NCI-H82 treated with DMSO at 0.1 percent for 48 hours (cell line): Measurements from ENCODE around the gene STEAP3.

ENCODE experiments used
- DNase-seq: peaks from one replicate; lab custom pipeline; 2025; ENCODE audit not compliant: unreplicated experiment; lab: John Stamatoyannopoulos, UW

Gene STEAP3

DNA sequence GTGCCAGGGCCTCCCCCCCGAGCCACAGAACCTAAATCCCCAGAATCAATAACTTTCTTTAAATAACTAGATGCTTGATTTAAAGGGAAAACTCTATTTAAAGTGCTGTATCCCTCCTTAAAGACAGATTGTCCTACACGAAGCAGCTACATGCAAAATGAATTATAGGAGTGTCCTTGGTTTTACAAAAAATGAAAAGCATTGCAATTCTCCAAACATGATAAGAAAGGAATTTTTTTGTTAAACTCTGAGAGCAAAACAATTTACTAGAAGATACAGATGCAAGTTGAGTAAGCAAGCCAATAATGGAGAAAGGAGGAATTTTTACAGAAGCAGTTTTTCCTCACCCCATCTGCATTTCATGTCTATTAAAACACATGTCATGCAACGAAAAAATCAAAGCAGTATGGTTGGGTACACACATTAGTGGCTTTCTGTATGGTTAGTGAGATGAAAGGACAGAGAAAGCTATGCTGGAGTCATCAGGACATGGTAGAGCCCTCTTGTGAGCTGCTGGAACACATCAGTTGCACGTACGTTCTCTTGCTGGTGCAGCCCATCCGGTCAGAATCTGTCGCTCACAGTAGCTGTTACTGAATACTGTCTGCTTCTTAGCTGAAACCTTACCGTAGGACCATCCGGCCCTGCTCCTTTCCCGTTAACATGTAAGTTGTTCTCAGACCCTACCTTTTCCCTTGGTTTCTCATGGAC, 25.9 kb upstream of the STEAP3 start:
- no peak for DNase-seq

DNA sequence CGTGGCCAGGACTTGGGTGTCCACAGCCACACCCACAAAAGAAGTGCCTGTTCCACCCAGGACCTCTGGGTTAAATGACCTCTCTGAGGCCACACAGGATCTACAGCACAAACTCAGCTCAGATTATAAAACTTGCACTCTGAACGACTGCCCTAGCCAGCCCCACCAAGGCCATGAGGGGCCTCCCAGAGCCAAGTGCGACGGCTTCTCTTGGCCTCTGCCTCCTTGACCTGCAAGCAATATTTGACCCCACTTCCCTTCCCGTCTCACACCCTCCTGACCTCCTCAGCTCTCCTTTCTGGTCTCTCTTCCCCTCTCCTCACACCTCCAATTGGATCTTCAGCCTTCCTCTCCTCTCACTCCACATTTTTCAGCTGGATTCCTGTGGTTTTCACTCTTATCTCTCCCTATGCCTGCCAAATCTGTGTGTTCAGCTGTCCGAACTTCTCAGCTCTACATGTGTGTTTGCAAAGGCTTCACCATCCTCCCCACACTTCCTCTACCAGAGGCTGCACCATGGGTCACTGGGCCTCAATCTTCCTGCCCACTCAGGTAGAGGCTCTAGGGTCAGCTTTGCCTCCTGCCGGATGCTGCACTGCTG, 25.3 kb upstream of the STEAP3 start:
- DNase-seq: no peak

DNA sequence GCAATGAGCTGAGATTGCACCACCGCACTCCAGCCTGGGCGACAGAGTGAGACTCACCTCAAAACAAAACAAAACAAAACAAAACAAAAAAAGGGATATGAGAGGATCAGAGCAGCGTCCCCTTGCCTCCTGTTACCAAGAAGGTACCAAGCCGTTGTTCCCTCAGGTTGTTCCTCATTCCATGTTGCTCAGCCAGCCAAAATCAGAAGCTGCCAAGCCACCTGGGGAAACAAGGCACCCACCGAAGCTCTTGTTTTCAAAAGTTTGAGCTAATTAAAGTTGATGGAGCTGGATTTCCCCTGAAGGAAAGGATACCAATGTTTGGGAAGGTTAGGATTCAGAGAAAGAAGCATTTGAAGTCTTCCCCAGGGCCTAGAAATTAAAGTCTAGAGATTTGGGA, 21.8 kb upstream of the STEAP3 start:
- DNase-seq: no peak

DNA sequence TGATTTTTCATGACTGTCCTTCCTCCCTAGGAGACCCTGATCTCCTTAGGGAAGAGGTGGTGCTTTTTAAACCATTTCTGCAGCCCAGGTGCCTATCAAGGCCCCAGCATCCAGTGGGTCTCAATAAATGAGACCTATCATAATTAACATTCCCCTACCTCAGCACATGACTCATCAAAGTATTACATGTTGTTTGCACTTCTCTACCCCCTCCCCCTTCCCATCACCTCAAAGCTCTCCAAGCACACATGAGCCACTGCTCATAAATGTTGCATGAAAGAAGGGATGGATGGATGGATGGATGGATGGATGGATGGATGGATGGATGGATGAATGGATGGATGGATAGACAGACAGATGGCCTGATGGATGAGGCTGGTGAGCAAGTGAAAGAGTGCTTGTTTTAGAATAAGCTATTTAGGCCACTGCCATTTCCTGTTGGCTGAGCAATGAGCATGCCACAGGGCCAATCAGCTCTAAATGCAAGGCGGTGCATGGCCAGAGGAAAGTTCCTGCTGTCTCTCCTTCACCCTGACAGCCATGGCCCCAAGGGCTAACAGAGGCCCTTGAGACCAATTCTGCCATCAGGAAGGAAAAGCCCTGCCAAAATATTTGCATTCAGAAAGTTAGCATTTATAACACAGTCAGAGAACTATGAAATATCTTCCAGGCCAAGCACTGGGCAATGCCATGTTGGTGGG, 20.9 kb upstream of the STEAP3 start:
- DNase-seq: no peak

DNA sequence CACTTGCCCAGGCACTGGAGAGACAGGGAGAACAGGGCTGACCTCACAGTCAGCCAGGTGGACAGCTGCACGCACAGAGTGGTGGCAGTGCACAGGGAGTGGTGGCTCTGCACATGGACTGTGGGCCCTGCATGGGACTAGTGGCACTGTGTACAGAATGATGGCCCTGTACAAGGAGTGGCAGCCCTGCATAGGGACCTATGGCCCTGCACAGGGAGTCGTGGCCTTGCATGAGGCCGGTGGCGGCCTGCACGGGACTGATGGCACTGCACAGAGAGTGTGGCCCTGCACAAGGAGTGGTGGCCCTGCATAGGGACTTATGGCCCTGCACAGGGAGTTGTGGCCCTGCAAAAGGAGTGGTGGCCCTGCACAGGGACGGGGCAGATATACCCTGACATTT, 19.1 kb upstream of the STEAP3 start:
- no peak for DNase-seq

DNA sequence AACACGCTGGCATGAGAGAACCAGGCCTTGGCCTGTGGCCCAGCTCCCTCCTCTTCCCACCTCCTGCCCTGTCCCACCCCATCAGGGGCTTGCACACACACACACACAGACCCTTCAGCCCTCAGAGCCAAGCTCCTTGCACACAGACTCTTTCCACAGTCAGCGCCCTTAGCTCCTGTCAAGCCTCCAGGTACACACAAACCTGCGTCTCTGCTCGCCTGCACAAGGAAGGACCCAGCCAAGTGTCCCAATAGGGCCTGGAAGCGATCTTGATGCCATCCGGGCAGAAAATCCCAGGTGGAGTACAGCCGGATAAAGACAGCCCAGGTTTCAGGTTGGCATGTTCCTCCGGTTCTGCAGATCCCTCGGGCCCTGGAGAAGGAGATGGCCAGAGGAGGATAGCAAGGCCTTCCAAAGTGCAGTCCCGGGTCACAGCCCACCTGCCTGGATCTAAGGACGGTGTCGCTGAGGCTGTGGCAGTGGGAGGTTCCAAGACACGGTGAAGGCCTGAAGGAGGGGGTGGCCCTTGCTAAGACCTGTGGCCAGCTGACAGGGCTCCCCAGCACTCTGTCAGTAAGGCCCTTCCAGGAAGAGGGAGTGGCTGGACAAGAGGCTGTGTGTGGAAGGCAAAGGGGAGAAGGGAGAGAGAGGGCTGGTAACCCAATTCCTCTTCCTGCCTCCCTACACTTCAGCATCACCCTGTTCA, 18.5 kb upstream of the STEAP3 start:
- DNase-seq: no peak

DNA sequence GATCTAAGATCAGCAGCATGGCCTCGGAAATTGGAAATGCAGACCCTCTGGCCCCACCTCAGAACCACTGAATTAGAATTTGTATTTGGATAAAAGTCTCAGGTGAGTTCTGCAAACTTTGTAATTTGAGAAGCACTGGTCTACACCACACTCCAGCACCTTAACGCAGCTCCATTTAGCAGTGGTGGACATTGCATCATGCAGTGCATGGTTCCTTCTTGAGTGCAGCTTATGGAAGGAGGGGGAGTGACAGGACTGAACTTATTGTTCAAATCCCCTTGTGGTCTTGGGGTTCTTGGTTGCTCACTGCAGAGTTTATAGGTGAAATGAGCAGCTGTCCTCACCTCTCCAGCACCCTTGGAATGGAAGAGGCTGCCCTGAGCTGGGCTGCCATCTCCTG, 17.4 kb upstream of the STEAP3 start:
- no peak for DNase-seq

DNA sequence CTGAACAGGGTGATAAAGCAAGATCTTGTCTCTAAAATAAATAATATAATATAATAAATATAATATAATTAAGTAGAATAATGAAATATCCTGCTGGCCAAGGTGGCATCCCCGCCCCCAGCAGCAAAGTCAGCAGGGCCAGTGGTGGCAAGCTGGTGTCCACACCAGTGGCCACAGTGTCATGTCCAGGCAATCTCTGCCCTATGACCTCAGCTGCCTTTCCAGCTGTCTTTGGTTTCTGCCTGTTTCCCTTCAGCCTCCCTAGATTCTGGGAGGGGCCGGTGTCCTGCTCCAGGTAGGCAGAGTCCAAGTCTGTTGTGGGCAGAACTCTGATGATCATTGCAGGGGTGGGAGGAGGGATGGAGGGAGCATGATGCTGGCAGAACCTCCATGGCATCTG, 16.2 kb upstream of the STEAP3 start:
- no peak for DNase-seq

DNA sequence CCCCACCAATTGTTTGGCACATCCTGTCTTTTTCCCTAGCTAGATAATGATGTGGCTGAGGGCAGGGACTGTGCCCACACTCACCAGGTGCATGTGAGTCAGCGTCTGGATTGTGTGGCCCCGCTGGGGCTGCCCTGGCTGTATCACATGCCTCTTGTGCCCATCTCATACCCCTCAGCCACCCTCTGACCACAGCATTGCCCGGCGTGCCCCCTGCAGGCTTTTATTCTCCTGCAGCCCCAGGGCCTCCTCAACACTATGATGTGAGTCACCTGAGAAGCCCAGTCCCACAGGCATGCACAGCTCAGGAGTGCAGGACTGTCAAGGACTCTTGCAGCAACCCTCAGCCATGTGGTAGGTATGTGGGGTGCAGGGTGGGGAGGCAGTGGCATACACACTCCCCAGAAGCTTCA, 14.8 kb upstream of the STEAP3 start:
- no peak for DNase-seq

DNA sequence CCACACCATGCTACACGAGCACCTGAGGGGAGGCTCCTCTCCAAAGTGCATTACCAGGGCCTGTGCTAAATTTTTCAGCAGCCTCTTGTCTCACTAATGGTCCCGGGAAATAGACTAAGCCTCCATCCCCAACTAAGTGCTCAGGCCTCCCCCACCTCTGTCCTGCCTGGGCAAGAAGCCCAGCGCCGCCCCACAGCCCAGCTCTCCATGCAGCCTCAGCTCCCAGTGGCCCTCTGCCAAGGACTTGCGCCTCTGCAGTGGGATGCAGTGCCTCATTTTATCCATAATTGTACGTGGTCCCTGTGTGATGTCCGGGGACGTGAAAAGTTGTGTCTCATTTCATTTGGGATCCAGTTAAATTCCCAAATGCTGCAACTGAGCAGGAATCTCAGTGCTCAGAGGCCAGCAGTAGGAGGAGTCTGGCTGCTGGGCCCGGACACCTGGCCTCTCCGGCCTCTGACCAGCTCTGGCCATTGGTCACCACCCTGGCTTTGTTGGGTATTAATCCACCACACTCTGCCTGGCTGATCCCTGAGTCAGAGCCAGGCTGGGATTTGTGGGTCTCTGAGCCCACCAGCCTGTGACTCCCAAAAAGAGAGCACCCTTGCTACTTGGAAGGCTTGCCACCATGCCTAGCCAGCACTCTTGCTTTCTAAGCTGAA, 11.4 kb upstream of the STEAP3 start:
- DNase-seq: no peak

DNA sequence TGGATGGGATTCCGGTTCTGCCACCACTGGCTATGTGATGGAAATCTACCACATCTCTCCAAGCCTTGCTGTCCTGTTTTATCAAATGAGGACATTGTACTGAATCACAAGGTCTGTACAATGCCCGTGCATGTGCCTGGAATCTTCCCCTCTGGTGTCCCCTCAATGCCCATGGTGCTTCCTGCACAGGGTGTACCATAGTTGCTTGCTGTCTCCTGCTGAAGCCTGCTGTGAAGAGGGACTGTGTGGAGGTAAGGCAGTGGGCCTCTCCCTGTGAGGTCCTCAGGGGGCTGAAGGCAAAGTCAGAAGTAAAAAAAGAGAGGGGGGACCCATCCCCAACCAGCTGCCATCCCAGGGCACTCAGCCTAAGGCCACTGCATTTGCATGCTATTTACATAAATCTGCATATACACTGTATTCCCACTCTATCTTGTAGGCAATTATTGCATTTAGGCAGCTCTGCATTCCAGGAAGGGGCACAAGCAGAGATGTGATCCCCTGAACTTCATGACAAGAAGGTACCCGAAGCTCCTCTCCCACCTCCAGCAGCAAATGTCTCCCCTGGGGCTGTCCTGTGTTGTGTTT, 9.1 kb upstream of the STEAP3 start:
- DNase-seq: no peak

DNA sequence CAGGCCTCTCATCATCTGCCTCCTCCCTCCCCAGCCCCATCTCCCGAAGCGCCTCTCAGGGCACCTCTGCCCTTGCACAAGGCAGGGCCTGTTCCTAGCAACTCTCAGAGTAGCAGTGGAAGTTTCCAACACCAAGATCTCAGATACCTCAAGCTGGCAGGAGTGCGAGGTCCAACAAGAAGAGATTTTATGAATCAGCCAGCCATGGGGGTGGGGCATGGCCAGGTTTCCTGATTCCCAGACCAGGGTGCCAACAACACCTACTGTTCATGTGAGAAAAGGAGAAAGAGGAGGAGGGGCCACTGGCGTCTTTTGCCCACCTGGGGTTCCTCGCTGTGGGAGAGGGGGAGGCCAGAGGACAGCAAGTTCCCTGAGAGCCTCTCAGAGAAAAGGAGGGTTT, 6.6 kb upstream of the STEAP3 start:
- no peak for DNase-seq

DNA sequence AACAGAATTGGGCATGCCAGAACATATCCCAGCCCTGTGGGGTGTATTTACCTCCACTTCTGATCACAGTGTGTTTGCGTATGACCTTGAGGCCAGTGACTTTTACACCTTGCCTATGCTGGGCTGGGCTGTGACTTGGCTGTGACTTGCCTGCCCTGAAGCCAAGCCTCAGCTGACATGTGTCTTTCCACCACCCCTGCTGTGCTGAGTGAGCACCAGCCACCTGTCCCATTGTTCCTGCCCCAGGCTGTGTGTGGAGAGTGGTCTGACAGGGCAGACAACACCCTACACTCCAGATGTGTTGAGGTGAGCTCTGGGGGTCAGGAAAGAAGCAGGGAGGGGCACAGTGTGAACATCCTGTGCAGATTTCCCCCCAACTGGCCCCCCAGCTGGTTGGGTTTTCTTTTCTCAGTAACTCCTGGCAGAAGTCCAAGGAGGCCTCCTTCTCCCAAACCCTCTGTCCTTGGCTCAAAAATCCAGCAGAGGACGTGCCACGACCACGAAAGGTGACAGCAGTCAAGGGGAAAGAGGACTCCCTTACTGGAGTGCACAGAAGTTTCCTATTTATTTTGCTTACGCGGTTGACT, 5.1 kb upstream of the STEAP3 start:
- DNase-seq: peak; percentile 45

DNA sequence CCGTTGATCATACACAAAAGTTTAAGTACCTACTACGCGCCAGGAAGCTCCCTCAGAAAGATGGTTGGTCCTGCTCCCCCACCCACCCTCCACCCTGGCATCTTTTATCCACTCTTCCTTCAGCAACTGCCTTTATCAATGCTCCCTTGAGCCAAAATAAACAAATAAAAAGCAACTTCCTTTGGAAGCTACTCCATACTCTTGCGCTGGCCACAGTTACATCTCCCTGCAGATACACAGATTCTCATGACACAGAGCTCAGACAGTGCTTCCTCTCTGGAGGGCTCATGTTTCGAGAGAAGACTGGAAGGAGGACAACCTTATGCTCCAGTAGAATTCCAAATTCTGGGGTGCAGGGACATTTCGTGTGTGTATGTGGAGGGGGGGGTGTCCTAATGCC, 3.8 kb upstream of the STEAP3 start:
- no peak for DNase-seq

DNA sequence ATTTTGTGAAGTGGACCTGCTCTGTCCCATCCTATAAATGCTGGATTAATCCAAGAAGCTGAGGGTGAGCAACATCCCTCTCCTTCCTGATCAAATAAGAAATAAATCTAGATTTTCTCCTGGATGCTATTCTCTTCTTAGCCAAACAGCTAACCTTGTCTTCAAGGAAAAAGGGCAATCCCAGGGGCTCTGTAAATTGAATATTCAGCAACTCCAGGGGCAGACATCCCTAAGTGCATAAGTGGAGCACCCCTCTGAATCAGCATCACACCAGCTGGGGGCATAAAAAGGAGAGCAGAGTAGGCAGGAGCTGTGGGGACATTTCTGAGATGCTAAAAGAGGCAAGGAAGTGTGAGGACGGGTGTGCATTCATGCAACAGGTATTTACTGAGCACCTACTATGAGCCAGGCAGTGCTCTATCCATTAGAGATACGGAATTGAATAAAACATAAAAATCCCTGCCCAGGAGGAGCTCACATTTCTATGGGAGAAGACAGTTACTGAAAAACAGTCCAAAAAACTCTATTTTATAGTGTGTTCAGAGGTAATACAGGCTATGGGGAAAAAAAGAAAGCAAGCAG, 2.8 kb upstream of the STEAP3 start:
- DNase-seq: no peak

DNA sequence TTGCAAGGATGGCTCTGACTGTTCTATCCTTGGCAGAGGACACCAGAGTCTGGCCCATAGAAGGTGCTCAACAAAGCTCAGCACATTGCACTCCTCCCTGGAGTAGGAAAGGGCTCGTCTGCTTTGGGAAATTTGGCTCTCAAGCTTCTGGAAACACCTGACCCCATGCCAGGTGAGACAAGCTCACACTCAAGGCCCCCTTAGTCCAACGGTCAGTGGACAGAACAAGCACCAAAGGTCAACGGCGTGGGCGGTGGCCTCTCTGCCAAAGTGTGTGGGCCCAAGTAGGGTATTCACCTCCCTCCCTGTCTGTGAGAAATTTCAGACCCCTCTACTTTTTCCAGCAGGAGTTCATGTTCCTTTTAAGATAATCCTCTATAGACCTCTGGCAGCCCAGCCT, 2.0 kb upstream of the STEAP3 start:
- no peak for DNase-seq

DNA sequence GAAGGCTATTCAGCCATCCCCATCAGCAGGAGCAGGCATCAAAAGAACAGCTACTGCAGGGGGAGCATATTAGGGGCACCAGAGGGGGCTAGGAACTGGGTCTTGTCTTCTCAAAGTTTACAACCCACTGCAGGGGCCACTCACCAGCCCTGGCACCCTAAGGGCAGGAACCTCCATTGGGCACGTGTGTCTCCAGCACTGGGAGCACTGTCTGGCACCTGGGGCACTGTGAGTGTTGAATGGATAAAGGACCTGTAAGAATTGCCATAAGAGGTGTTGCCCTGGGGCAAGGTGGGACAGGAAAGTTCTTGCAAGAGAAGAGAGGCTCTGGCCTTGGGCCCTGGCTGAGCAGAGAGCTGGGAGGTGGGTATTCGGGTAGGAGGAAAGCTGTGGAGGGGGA, 1.4 kb upstream of the STEAP3 start:
- no peak for DNase-seq

DNA sequence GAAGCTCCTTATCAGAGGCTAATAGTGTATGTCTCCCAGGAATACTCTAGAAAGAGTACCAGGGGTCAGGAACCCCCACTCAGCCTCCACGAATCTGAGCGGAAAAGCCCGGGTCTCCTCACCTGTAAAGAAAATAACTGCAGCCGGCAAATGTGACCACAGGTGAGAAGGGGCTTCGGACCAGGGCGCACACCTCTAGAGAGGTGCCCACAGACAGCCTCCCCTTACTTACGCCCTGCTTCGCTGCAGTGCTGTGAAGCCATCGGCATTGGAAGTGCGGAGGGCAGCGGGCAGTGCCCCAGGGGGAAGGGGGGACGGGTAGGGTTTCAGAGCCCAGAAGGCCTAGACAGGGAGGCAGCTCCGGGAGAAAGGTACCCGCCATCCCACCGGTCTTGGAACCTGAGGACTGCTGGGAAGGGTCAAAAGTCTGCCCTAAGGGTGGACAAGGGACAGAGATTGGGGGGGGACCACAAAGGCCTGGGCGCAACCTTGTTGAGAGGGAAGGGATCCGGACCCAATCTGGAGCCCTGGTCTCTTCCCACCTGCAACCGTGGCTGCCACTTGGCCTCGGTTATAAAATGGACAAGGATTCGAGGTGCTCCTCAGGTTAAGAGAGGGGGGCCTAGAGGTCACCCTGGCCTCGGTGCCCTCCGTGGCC, 642 bp upstream of the STEAP3 start:
- no peak for DNase-seq

DNA sequence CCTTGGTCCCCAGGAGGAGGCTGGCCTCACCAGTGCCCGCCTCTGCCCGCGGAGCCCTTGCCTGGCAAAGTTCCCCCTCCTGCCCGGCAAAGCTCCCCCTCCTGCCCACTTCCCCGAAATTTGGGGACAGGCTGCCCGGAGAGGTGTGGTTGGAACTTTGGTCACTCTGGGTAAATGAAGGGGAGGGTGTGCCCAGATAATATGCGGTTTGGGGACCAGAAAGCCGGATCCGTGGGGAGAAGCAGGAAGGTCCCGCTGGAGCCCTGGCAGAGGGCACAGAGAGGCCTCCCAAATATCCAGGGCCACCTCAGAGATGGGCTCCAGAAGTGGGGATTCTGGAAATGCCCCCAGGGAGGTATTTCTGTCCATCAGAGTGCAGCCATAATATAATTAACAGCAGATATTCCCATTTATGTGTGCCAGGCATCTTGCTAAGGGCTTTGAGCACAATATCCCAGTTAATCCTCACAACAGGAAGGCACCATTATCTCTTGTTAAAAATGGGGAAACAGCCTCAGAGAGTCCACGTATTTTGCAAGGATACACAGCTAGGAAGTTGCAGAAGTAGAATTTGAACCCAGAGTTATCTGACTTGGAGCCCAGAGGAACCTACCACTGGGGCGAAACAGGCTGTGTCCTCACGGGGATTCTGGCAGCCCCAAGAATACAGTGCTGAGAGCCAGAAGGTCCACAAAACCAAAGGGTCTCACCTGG, 914 bp downstream of the STEAP3 start:
- no peak for DNase-seq
